GM21390 (cell line): ENCODE data around the gene PTPN1.
"Not testable (repeated sequence)": the region's sequence is repeated elsewhere in the genome, so short reads cannot be mapped to it uniquely, and the experiment has no call there.

Experiments used
- ATAC-seq: cut with Tn5 transposase; IDR thresholded peaks from one replicate; pipeline ENCODE4 v1.9.1; 2021; ENCODE audit not compliant: unreplicated experiment

Gene PTPN1

DNA sequence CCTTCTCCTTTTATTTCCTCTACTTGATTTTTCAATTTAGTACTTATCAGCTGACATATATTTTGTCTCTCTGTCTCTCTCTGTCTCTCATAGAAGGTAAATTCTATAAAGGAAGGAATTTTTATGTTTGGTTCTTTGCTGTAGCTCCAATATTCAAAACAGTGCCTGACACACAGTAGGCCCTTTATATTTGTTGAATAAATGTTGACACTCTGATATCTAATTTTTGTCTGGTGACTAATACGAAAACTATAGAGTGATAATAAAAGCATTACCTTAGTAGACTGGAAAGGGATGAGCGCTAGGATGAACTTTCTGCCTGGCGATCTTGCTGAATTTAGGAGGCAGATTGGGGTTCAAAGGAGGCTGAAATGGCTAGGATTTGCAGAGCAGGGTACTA, 42.8 kb downstream of the PTPN1 start:
- ATAC-seq = no peak

GRCh38 chr20:50554694-50555579, 44.8 kb downstream of the PTPN1 start:
- ATAC-seq = no peak

GRCh38 chr20:50555662-50556061, 45.5 kb downstream of the PTPN1 start:
- no peak for ATAC-seq

DNA sequence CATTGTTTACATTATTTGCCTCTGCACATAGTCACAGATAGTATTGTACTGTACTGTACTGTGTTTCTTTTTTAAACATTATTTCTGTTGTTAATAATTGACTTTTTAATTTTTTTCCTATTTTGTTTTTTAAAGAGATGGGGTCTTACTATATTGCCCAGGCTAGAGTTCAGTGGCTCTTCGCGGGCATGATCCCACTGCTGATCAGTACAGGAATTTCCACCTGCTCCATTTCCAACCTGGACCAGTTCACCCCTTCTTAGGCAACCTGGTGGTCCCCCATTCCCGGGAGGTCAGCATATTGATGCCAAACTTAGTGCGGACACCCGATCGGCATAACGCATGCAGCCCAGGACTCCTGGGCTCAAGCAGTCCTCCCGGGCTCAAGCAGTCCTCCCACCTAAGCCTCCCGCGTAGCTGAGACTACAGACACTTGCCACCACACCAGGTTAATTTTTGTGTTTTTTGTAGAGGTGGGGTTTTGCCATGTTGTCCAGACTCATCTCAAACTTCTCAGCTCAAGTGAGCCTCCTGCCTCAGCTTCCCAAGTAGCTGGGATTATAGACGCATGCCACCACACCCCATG, 47.5 kb downstream of the PTPN1 start:
- no peak for ATAC-seq

DNA sequence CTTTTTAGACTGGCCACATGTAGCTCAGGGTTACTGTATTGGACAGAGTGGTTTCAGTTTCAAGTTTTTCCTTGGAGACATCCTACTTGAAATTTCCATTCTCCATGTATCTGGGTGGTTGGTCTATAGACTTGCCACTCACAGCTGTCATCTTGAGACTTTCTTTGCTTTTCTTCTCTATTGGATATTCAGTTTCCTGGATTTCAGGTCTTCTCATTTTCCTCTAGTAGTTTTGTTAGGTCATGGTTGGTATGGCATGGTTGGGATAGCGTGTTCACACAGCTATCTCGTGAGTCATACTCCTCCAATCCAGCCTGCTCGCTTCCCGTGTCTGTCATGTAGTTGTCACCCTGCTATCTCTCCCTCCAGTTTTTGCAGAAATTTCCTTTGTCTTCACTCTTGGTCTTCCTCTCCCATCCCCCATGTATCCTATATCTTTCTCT, 48.3 kb downstream of the PTPN1 start:
- no peak for ATAC-seq

GRCh38 chr20:50559149-50559548, 49.0 kb downstream of the PTPN1 start:
- ATAC-seq = no peak

DNA sequence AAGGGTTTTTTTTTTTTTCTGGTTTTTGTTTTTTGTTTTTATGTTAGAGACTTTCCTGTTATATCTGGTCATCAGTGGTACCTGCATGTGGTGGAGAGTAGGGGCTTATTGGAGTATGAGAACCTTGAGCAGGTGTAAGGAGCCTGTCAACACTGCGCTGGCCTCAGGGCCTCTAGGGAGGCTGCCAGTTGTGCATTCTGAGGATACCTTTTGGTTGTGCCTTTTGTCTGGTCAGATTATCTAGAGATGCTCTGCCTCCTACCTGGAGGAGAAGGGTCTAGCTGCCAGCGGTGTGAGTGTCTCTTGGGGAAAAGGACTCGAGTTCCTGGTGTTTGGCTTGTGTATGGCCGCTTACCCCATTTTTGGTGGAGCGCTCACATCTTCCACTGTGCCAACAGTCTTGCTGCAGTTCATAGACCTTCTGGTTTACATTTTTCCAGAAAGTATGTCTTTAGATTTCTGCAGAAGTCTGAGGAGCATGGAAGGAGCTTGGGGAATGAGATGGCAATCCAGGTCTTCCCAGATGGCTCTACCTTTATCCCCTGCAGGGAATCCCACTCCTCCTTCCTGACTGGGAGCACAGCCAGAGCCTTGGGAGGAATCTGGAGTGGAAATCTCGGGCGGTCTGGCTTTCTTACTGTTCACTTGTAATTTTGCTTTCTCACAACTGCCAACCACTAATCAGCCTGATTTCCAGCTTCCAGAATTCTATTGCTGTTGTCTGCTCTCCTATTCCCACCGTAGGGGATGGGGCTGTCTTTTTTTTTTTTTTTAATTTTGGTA, 49.9 kb downstream of the PTPN1 start:
- ATAC-seq = no peak

DNA sequence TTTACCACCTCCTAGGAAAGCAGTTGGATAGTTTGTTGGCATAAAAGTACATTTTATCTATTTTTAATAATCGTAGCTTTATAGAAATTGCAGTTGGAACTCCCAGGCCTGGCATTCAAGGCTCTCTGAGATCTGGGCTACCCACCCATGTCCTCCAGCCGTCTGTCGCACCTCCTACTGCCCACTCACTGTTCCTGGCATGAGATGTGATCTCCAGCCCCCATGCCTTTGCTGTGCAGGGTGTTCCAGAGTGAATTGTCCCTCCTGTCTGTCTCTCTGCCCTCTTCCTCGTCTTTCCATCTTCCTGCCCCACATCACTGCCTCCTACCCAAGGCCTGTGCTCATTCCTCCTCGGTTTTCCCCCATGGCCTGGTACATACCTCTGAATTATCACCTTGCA, 50.7 kb downstream of the PTPN1 start:
- no peak for ATAC-seq

DNA sequence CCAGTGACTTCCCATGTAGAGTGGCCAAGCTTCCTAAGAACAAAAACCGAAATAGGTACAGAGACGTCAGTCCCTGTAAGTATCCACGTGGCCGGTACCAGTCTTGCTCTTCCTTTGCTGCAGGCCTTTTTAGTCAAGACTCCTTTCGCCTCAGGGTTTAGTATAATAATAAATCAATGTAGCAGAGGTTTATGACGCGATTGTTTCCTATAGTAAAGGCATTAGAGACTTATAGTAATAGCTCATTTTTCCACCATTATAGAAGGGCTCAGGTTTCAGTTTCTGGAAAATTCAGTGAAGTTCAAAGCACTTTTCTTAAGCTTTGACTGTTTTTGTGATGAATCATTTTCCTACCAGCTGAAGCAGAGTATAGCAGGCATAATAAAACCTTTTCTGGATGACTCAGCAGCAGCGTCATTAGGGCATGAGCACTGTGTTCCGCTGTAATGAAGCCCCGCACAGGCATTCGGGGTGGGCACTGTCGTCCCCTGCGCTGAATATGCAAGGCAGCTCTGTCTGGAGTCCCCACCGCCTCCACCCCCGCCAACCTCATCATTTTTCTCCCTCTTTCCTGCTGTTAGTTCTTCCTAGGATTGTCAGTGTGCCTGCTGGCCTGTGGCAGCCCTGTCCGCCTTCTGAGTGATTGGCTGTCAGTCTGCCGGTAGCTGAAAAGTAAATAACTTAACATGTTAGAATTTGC, 51.3 kb downstream of the PTPN1 start:
- ATAC-seq = no peak

GRCh38 chr20:50562262-50562701, 52.1 kb downstream of the PTPN1 start:
- ATAC-seq = no peak

GRCh38 chr20:50563133-50563944, 53.2 kb downstream of the PTPN1 start:
- no peak for ATAC-seq

- ATAC-seq = no peak
Measured at GRCh38 chr20:50565383-50565782, 55.2 kb downstream of the PTPN1 start.

DNA sequence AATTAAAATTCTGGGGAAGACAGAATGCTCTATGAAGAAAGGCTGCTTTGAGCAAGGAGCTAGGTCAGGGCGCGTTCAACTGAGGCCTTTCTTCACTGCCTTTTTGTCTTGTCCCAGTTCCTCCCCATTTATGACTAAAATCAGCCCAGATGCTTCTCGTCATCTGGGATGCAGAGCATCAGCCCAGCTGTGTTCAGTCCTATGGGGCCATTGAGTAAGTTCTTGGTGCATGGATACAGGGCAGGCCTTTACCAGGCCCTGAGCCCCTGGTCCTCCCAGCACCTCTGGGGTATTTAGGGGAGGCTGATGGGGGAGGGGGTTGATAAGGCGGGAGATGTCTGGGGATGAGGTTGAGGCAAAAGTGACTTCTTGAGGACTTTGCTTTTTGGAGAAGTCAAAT, 55.7 kb downstream of the PTPN1 start:
- no peak for ATAC-seq

- ATAC-seq = no peak
Measured at GRCh38 chr20:50567860-50568548, 57.8 kb downstream of the PTPN1 start.

DNA sequence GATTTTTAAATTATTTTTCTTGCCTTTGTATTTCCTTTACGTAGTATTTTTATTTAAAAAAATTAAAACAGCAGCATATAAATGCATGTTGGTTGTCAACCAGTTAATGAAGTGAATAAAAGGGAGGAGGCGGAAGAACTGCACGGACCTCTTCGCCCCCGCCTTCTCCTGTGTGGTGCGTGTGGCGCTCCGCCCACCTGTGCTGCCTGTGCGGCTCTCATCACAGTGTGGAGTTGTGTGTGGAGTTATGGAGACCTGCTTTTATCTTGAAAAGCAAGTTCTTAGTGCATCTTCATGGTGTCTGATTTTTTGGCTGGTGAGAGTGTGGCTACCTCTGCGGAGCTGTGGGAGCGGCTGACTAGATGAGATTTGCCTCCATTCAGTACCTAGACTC, 58.4 kb downstream of the PTPN1 start:
- ATAC-seq = no peak

DNA sequence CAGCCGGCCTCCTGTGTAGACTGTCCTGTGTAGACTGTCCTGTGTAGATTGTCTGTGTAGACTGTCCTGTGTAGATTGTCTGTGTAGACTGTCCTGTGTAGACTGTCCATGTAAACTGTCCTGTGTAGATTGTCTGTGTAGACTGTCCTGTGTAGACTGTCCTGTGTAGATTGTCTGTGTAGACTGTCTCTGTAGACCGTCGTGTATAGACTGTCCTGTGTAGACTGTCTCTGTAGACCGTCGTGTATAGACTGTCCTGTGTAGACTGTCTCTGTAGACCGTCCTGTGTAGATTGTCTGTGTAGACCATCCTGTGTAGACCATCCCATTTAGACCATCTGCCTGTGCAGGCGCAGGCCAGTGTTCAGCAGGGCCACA, 59.3 kb downstream of the PTPN1 start:
- ATAC-seq = not testable (repeated sequence)

DNA sequence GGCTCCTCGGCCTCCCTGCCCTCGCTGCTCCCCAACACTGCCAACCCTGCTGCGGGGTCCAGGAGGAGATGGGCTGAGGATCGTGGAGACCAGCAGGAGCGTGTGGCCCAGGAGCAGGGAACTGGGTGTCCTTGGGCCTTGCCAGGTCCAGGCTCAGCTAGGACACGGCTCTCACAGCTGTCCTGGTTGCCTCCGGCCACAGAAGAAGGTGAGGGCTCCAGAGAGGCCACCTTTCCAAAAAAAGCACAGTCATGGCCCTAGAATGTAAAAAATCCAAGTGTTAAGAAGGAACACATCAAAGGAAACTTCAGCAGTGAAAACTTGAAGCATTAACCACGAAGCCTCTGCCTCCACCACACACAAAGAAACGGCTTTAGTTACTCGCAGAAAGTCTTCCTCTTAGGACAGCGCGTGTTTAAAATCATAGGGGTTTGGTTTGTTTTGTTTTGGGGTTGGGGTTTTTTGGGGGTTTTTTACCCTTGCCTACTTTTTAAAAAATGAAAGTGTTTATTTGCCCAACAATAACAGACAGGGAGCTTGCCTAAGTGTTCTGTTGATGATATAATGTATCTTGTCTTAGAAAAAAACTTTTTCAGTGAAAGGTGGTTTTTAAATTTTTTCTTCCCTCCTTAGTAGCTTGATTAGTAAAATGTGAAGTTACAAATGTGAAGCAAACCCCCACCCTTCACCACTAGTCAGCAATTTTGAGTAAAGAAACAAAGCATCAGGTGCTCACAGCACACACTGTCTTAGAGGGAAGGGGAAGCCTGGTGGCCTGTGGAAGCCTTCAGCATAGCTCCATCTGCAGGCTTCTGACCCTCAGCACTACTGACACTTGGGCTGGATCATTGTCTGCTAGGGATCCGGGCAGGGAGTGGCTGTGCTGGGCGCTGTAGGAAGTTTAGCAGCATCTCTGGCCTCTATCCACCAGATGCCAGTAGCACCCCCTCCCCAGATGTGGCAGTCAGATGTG, 60.0 kb downstream of the PTPN1 start:
- ATAC-seq = peak; percentile 54

GRCh38 chr20:50571466-50571865, 61.3 kb downstream of the PTPN1 start:
- ATAC-seq = no peak
